Ovary (tissue), 9 donors: ENCODE results near the gene THSD4. TPM values are rescaled to one million over a fixed set of nuclear protein-coding genes. Genes with fewer than 3 reads are reported as not detected.
"Not testable (repeated sequence)": the region's sequence is repeated elsewhere in the genome, so short reads cannot be mapped to it uniquely, and the experiment has no call there.

ENCODE experiments used
- DNase-seq, 5 donors: peaks; one replicate each; pipeline ENCODE4 v3.0.0-alpha.2; 2019 to 2020
- H3K27ac ChIP-seq, 2 donors: fragments of 200-600 bp; one replicate each; pipeline versions ENCODE4 v1.5.1 to v1.8.0; 2019 to 2022
- H3K27me3 ChIP-seq: fragments of 200-600 bp; one replicate; pipeline ENCODE4 v1.8.0; 2022
- H3K36me3 ChIP-seq: fragments of 200-600 bp; sonication (generic); one replicate; pipeline ENCODE4 v1.5.1; 2019
- H3K4me1 ChIP-seq: one replicate; pipeline ENCODE4 v1.8.1; 2013; ENCODE audit warnings: mild to moderate bottlenecking, moderate library complexity; ENCODE audit not compliant: insufficient read depth
- H3K4me3 ChIP-seq: fragments of 200-600 bp; sonication (generic); one replicate; pipeline ENCODE4 v1.5.1; 2017
- H3K9me3 ChIP-seq, 2 donors: fragments of 200-600 bp in 1 of 2; sonication (generic) in 1 of 2; one replicate each; pipeline versions ENCODE4 v1.5.1 to v1.8.1; 2013 to 2019; ENCODE audit warnings: mild to moderate bottlenecking in 1 of 2, moderate library complexity in 1 of 2
- EP300 ChIP-seq: sonication (generic); formaldehyde crosslinking; IDR thresholded peaks from one replicate; pipeline ENCODE4 v1.6.1; 2017; ENCODE audit warnings: antibody characterized with exemption
- POLR2A ChIP-seq: fragments of 450-650 bp; IDR thresholded peaks from one replicate; pipeline ENCODE4 v1.6.1; 2017; ENCODE audit warnings: antibody characterized with exemption, mild to moderate bottlenecking, moderate library complexity
- WGBS, 3 donors: extraction: QIAGEN DNeasy Blood & Tissue Kit in 1 of 3; methylation state at CpG; one replicate each; pipeline versions ENCODE4 v1.1.5 to v1.1.7; 2013 to 2017; 5-methylcytosine and 5-hydroxymethylcytosine counted together
- intact Hi-C, 4 donors: fragments of 100-400 bp; cut with DNase I; formaldehyde crosslinking; loops; one replicate each; pipeline versions ENCODE4 v1.11.0 to v1.15.1; 2022 to 2023
- polyA plus RNA-seq, 2 donors: library from polyadenylated mRNA; stranded (reverse); fragments of 200-250 nt in 1 of 2; fragments of 350-450 nt in 1 of 2; fragmentation: Illumina TruSeq in 1 of 2; extraction: RNeasy Lipid Tissue Mini Kit (QIAGEN cat#74804) in 1 of 2; gene quantifications; one replicate each; pipeline ENCODE4 v1.2.3, GENCODE V29; 2013 to 2014
- total RNA-seq, 7 donors: library from RNA; depleted of rRNA in 2 of 7; stranded (reverse); fragments of >200 nt in 2 of 7; fragmentation: NEBNext Ultra II Directional in 3 of 7; extraction: Animal tissue kit (Norgen Biotek cat#: 25700) in 3 of 7; gene quantifications; one replicate each; pipeline versions ENCODE4 v1.1.0 to v1.2.4, GENCODE V29; 2016 to 2023
- TF ChIP-seq, protein P1 (sequence below), 3 donors: fragments of 450-650 bp in 2 of 3; fragments of 200-600 bp in 1 of 3; IDR thresholded peaks; one replicate each; pipeline versions ENCODE4 v1.5.1 to v1.8.0; 2016 to 2022; ENCODE audit warnings: antibody characterized with exemption in 3 of 3, mild to moderate bottlenecking in 1 of 3
- donor health status: DM: no; HTN: no; CAD: no; lungs with moderate emphysema.
- donor health status: DM: no; HTN: no; CAD: no.
- donor health status: Bipolar disorder and iron deficiency.
- donor health status: DM: yes; HTN: yes; CAD: no.
- donor health status: DM: no; HTN: no; CAD: no.
- donor health status: DM: yes; HTN: yes; CAD: no.

THSD4 gene
- total and polyA plus RNA-seq, 9 donors = 3.2 to 53.4 (median 13.5) TPM

DNA sequence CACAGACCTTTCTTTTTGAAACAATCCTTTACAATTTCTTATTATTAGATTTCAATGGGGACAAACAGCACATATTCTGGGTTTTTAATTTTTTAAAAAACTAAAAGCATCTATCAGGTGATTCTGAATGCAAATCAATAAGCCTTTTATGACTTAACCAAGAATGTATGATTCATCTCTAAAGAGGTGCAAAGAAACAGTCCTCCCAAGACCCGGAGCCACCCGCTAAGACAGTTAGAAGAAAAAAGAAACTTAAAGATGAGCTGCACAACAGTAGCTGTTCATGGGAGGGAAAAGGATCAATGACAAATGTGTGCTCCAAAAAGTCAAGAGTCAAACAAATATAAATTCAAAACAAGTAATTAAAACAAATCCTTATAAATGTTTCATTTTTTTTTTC lies 319.5 kb downstream of the THSD4 start:
- no peak for DNase-seq
- no peak overlapping the region for H3K27ac ChIP-seq
- 81 to 90% (median 83%) methylated on average over 2 of the region's 2 CpGs for WGBS, 3 donors
- H3K36me3 ChIP-seq = no peaks in the 10 kb centered on the region
- H3K4me1 ChIP-seq = no peaks in the 10 kb centered on the region
- no peak for TF ChIP-seq EP300
- TF ChIP-seq, protein P1, sequence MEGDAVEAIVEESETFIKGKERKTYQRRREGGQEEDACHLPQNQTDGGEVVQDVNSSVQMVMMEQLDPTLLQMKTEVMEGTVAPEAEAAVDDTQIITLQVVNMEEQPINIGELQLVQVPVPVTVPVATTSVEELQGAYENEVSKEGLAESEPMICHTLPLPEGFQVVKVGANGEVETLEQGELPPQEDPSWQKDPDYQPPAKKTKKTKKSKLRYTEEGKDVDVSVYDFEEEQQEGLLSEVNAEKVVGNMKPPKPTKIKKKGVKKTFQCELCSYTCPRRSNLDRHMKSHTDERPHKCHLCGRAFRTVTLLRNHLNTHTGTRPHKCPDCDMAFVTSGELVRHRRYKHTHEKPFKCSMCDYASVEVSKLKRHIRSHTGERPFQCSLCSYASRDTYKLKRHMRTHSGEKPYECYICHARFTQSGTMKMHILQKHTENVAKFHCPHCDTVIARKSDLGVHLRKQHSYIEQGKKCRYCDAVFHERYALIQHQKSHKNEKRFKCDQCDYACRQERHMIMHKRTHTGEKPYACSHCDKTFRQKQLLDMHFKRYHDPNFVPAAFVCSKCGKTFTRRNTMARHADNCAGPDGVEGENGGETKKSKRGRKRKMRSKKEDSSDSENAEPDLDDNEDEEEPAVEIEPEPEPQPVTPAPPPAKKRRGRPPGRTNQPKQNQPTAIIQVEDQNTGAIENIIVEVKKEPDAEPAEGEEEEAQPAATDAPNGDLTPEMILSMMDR (IDR thresholded peaks at IDR 0.05) = no peak
- no peak for TF ChIP-seq POLR2A
- intact Hi-C loops = loop anchor here in 2 of 4 donors (5.0 kb wide), 2 partner anchors 322 to 427 kb away; no protein-coding TSS in a partner anchor
- H3K27me3 ChIP-seq = no peaks in the 10 kb centered on the region
- H3K9me3 ChIP-seq = no peaks in the 10 kb centered on the region
- H3K4me3 ChIP-seq = no peak overlapping the region

DNA sequence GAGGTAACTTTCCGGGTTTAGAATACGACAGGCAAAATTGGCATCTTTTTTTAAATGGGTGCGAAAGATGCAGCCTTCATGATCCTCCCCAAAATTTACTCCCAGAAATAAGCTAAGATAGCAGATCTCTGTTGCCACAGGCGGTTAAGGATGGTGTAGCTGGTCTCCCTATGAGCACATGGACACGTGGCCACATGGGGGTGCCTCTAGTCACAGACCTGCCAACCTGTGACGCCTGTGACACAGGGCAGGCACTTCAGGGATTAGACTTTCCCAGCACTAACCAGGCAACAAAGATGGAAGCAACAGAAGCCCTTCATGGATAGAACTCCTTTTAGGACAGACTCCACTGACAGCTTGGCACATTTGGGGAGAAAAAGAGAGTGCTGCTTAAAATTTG lies 320.3 kb downstream of the THSD4 start:
- TF ChIP-seq POLR2A (no peak), EP300 (no peak)
- TF ChIP-seq, protein P1 (IDR thresholded peaks at IDR 0.05) = no peak
- Histone ChIP-seq H3K4me1 (no peaks in the 10 kb centered on the region), H3K27ac (no peak overlapping the region), H3K27me3 (no peaks in the 10 kb centered on the region), H3K36me3 (no peaks in the 10 kb centered on the region), H3K4me3 (no peak overlapping the region), H3K9me3 (no peaks in the 10 kb centered on the region)
- WGBS, 3 donors = 69 to 77% (median 72%) methylated on average over 6 of the region's 6 CpGs
- intact Hi-C loops = loop anchor here in 1 of 4 donors (5.0 kb wide), 1 partner anchor 323 kb away; no protein-coding TSS in a partner anchor
- no peak for DNase-seq

DNA sequence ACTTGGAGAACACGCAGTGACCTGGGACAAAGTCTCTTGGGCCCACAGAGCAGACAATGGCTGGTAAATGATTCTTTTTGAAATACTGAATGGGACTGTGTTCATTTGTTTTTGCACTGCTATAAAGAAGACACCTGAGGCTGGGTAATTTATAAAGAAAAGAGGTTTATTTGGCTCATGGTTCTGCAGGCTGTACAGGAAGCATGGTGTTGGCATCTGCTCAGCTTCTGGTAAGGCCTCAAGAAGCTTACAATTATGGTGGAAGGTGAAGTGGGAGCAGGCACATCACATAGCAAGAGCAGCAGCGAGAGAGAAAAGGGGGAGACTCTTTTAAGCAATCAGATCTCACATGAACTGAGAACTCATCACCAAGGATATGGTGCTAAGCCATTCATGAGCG lies 321.6 kb downstream of the THSD4 start:
- no peaks in the 10 kb centered on the region for H3K36me3 ChIP-seq
- no peak overlapping the region for H3K27ac ChIP-seq
- 95 to 99% (median 97%) methylated on average over 3 of the region's 3 CpGs for WGBS, 3 donors
- H3K27me3 ChIP-seq = no peaks in the 10 kb centered on the region
- no peak overlapping the region for H3K4me3 ChIP-seq
- no peaks in the 10 kb centered on the region for H3K9me3 ChIP-seq
- TF ChIP-seq EP300 = no peak
- TF ChIP-seq POLR2A = no peak
- DNase-seq = no peak
- intact Hi-C loops = loop anchor here in 1 of 4 donors (5.0 kb wide), 1 partner anchor 325 kb away; no protein-coding TSS in a partner anchor
- H3K4me1 ChIP-seq = no peaks in the 10 kb centered on the region

DNA sequence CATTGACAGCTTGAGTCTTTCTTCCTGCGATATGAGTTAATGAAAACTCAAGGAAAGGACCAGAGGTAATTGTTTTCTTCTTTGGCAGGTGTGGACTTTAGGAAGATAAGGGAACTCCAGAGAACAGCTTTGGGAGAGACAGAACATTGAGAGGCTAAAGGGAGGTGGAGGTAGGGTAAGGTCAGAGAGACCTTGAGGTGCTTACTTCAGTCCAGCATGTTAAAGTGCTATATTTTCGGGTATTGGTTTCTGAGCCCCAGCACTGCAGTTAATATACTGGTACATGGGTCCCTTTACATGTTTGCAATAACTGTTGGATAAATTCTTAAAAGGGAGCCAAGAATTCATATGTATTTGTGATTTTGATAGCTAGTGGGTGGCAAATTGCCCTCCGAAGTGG lies 322.1 kb downstream of the THSD4 start:
- no peak overlapping the region for H3K27ac ChIP-seq

GRCh38 chr15:71437919-71438318 lies 322.6 kb downstream of the THSD4 start:
- no peak for TF ChIP-seq EP300
- TF ChIP-seq, protein P1 (IDR thresholded peaks at IDR 0.05) = no peak
- no peak for TF ChIP-seq POLR2A
- Histone ChIP-seq H3K27ac (no peak overlapping the region), H3K36me3 (no peaks in the 10 kb centered on the region), H3K27me3 (no peaks in the 10 kb centered on the region), H3K9me3 (no peaks in the 10 kb centered on the region), H3K4me3 (no peak overlapping the region), H3K4me1 (no peaks in the 10 kb centered on the region)
- WGBS, 3 donors = 77 to 84% (median 80%) methylated on average over 4 of the region's 4 CpGs
- no peak for DNase-seq
- intact Hi-C loops = loop anchor here in 1 of 4 donors (5.0 kb wide), 1 partner anchor 326 kb away; no protein-coding TSS in a partner anchor

More for the DNA sequence above, 322.1 kb downstream of the THSD4 start:
- TF ChIP-seq, protein P1 (IDR thresholded peaks at IDR 0.05) = no peak
- TF ChIP-seq EP300 (no peak), POLR2A (no peak)
- no peaks in the 10 kb centered on the region for H3K36me3 ChIP-seq
- H3K4me3 ChIP-seq = no peak overlapping the region
- intact Hi-C loops = loop anchor here in 1 of 4 donors (5.0 kb wide), 1 partner anchor 325 kb away; no protein-coding TSS in a partner anchor
- H3K4me1 ChIP-seq = no peaks in the 10 kb centered on the region
- DNase-seq = no peak
- no peaks in the 10 kb centered on the region for H3K27me3 ChIP-seq
- no peaks in the 10 kb centered on the region for H3K9me3 ChIP-seq
- 56 to 62% (median 57%) methylated on average over 3 of the region's 3 CpGs for WGBS, 3 donors

GRCh38 chr15:71439478-71439877 lies 324.2 kb downstream of the THSD4 start:
- not testable (repeated sequence) for H3K4me1 ChIP-seq, H3K36me3 ChIP-seq, H3K9me3 ChIP-seq, H3K27ac ChIP-seq, DNase-seq, H3K4me3 ChIP-seq, H3K27me3 ChIP-seq
- intact Hi-C loops = loop anchor here in 1 of 4 donors (5.0 kb wide), 1 partner anchor 327 kb away; no protein-coding TSS in a partner anchor
- 84 to 95% (median 88%) methylated on average over 2 of the region's 2 CpGs for WGBS, 3 donors
